H9 (cell line): ENCODE results near the gene FRRS1L. TPM values are rescaled to one million over a fixed set of nuclear protein-coding genes. Genes with fewer than 3 reads are reported as not detected.

Experiments
- DNase-seq: peaks from one replicate; pipeline ENCODE4 v3.0.0-alpha.2; 2017
- H2AFZ ChIP-seq: one replicate; pipeline ENCODE4 v1.6.1; 2013; ENCODE audit warnings: mild to moderate bottlenecking, low read length, control low read depth, moderate library complexity
- H2AK5ac ChIP-seq: 2 replicates; pipeline ENCODE4 v1.6.1; 2013; ENCODE audit warnings: low read length, control low read depth, mixed read lengths; ENCODE audit not compliant: insufficient read length
- H2BK120ac ChIP-seq: one replicate; pipeline ENCODE4 v1.6.1; 2013; ENCODE audit warnings: low read depth, mild to moderate bottlenecking, low read length, control low read depth, inconsistent platforms; ENCODE audit not compliant: poor library complexity, severe bottlenecking
- H2BK12ac ChIP-seq: 2 replicates; pipeline ENCODE4 v1.6.1; 2013; ENCODE audit warnings: low read length, control low read depth, mixed read lengths, low read depth; ENCODE audit not compliant: insufficient read length
- H2BK15ac ChIP-seq: 2 replicates; pipeline ENCODE4 v1.6.1; 2013; ENCODE audit warnings: low read depth, low read length, control low read depth
- H2BK20ac ChIP-seq: one replicate; pipeline ENCODE4 v1.6.1; 2013; ENCODE audit warnings: low read depth, mild to moderate bottlenecking, low read length, control low read depth, inconsistent platforms; ENCODE audit not compliant: poor library complexity, severe bottlenecking
- H2BK5ac ChIP-seq: 2 replicates; pipeline ENCODE4 v1.6.1; 2013; ENCODE audit warnings: low read length, control low read depth, mixed read lengths; ENCODE audit not compliant: insufficient read length
- H3K14ac ChIP-seq: 2 replicates; pipeline ENCODE4 v1.6.1; 2013; ENCODE audit warnings: low read length, control low read depth; ENCODE audit not compliant: insufficient read depth
- H3K18ac ChIP-seq: 2 replicates; pipeline ENCODE4 v1.6.1; 2013; ENCODE audit warnings: low read depth, mild to moderate bottlenecking, mixed read lengths, low read length, control low read depth; ENCODE audit not compliant: insufficient read length
- H3K23ac ChIP-seq: 2 replicates; pipeline ENCODE4 v1.6.1; 2013; ENCODE audit warnings: low read length, control low read depth, mixed read lengths, low read depth; ENCODE audit not compliant: insufficient read length
- H3K23me2 ChIP-seq: 2 replicates; pipeline ENCODE4 v1.6.1; 2013; ENCODE audit warnings: low read depth, mild to moderate bottlenecking, mixed read lengths, low read length, control low read depth; ENCODE audit not compliant: insufficient read length, poor library complexity, severe bottlenecking
- H3K27ac ChIP-seq: 2 replicates; pipeline ENCODE4 v1.5.1; 2013; ENCODE audit warnings: low read length, control low read depth, mixed read lengths, low read depth; ENCODE audit not compliant: insufficient read length
- H3K27me3 ChIP-seq: 2 replicates; pipeline ENCODE4 v1.6.1; 2013; ENCODE audit warnings: low read length, control low read depth, inconsistent platforms; ENCODE audit not compliant: insufficient read depth
- H3K4ac ChIP-seq: 2 replicates; pipeline ENCODE4 v1.6.1; 2013; ENCODE audit warnings: low read depth, mild to moderate bottlenecking, control low read depth, inconsistent platforms, low read length, moderate library complexity
- H3K4me1 ChIP-seq: 2 replicates; pipeline ENCODE4 v1.6.1; 2013; ENCODE audit warnings: low read length, control low read depth, inconsistent platforms; ENCODE audit not compliant: insufficient read depth
- H3K4me2 ChIP-seq: 2 replicates; pipeline ENCODE4 v1.6.1; 2013; ENCODE audit warnings: low read length, control low read depth, mixed read lengths; ENCODE audit not compliant: insufficient read length, insufficient read depth
- H3K56ac ChIP-seq: 2 replicates; pipeline ENCODE4 v1.6.1; 2013; ENCODE audit warnings: low read depth, mild to moderate bottlenecking, mixed read lengths, low read length, control low read depth; ENCODE audit not compliant: insufficient read length
- H3K79me1 ChIP-seq: 2 replicates; pipeline ENCODE4 v1.6.1; 2013; ENCODE audit warnings: low read depth, mild to moderate bottlenecking, moderate library complexity, low read length, control low read depth, inconsistent platforms; ENCODE audit not compliant: insufficient read depth, poor library complexity, severe bottlenecking
- H3K79me2 ChIP-seq: 2 replicates; pipeline ENCODE4 v1.6.1; 2013; ENCODE audit warnings: low read length, control low read depth, inconsistent platforms; ENCODE audit not compliant: insufficient read depth
- H3K9ac ChIP-seq: 2 replicates; pipeline ENCODE4 v1.6.1; 2013; ENCODE audit warnings: low read length, control low read depth, mixed read lengths; ENCODE audit not compliant: insufficient read length; ENCODE audit errors: extremely low read depth
- H3K9me3 ChIP-seq: one replicate; pipeline ENCODE4 v1.6.1; 2013; ENCODE audit warnings: low read depth, low read length, inconsistent platforms; ENCODE audit not compliant: control insufficient read depth
- H3T11ph ChIP-seq: one replicate; pipeline ENCODE4 v1.6.1; 2013; ENCODE audit warnings: mild to moderate bottlenecking, low read length, control low read depth, inconsistent platforms
- H4K20me1 ChIP-seq: one replicate; pipeline ENCODE4 v1.6.1; 2013; ENCODE audit not compliant: control insufficient read depth, insufficient read length, insufficient read depth
- H4K5ac ChIP-seq: 2 replicates; pipeline ENCODE4 v1.6.1; 2013; ENCODE audit warnings: low read depth, mild to moderate bottlenecking, mixed read lengths, low read length, control low read depth; ENCODE audit not compliant: insufficient read length
- H4K8ac ChIP-seq: replicated peaks from 2 replicates; pipeline ENCODE4 v1.6.1; 2013; ENCODE audit warnings: low read length, control low read depth, mixed read lengths, low read depth; ENCODE audit not compliant: insufficient read length
- H4K91ac ChIP-seq: 2 replicates; pipeline ENCODE4 v1.6.1; 2013; ENCODE audit warnings: low read depth, mild to moderate bottlenecking, moderate library complexity, mixed read lengths, low read length, control low read depth; ENCODE audit not compliant: insufficient read length
- H3K27ac Mint-ChIP-seq, 3 experiments: 2 replicates in 2 of 3; 3 replicates in 1 of 3; pipeline ENCODE4 v1.8.0; 2020 to 2021; ENCODE audit warnings: mixed read lengths in 3 of 3, mild to moderate bottlenecking in 1 of 3, moderate library complexity in 1 of 3
- H3K27me3 Mint-ChIP-seq: 2 replicates; pipeline ENCODE4 v1.8.0; 2021; ENCODE audit warnings: low read depth, mild to moderate bottlenecking, moderate library complexity, mixed read lengths
- H3K36me3 Mint-ChIP-seq, 3 experiments: 2 replicates in 2 of 3; 3 replicates in 1 of 3; pipeline ENCODE4 v1.8.0; 2020 to 2021; ENCODE audit warnings: low read depth in 3 of 3, mixed read lengths in 3 of 3; ENCODE audit not compliant: insufficient read depth in 1 of 3
- H3K4me1 Mint-ChIP-seq, 2 experiments: 2 replicates each; pipeline ENCODE4 v1.8.0; 2020; ENCODE audit warnings: mixed read lengths in 2 of 2
- H3K4me3 Mint-ChIP-seq, 2 experiments: 2 replicates in 1 of 2; 3 replicates in 1 of 2; pipeline ENCODE4 v1.8.0; 2020 to 2021; ENCODE audit warnings: mild to moderate bottlenecking in 2 of 2, mixed read lengths in 2 of 2, moderate library complexity in 1 of 2
- H3K9me3 Mint-ChIP-seq, 2 experiments: 2 replicates in 1 of 2; 3 replicates in 1 of 2; pipeline ENCODE4 v1.8.0; 2020; ENCODE audit warnings: mild to moderate bottlenecking in 2 of 2, mixed read lengths in 2 of 2, moderate library complexity in 1 of 2
- WGBS: extraction: QIAGEN DNeasy Blood & Tissue Kit; methylation state at CpG from one replicate; pipeline ENCODE4 v1.1.7; 2013; ENCODE audit warnings: missing lambda C conversion rate, low lambda C conversion rate, mixed read lengths; ENCODE audit not compliant: insufficient read length; ENCODE audit errors: extremely low coverage; 5-methylcytosine and 5-hydroxymethylcytosine counted together
- total RNA-seq: library from RNA; stranded (reverse); gene quantifications from 2 replicates; pipeline ENCODE4 v1.2.1, GENCODE V29; 2021
- TF ChIP-seq, protein P1 (sequence below): fragments of 200-600 bp; sonication (generic); conservative IDR thresholded peaks from 3 replicates; pipeline ENCODE4 v1.8.0; 2021; ENCODE audit warnings: antibody characterized with exemption, mild to moderate bottlenecking

FRRS1L gene
- total RNA-seq, 1 experiment from 2014 or later, result 3.3 TPM

DNA sequence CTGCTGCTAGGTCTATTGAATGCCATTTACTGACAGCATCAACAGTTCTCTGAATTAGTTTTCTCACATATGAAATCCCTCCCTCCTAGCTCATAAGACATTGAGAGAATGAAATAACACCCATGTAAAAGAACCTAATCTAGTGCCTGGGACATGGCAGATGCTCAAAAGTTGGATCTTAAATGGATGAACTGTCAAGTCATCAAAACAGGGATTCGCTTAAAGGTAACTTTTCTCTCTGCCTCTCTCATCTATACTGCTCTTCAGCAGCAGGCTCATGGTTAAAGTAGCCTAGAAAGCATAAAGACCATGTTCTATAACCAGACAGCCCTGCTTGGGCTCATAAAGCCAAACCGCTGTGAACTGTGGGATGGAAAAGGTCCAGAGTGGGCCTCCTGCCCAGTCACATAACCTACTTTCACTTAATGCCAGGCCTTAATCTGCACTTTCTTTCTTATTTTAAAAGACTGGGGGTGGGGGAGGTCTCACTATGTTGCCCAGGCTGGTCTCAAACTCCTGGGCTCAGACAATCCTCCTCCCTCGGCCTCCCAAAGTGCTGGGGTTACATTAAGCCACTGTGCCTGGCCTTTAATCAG, 51.0 kb downstream of the FRRS1L start:
- no CpG with 5 or more reads among the region's 3 CpGs for WGBS
- H2BK20ac ChIP-seq, result no peak overlapping the region
- no peak overlapping the region for H2BK5ac ChIP-seq
- Mint-ChIP-seq H3K27ac (no peak overlapping the region), H3K4me3 (no peak overlapping the region; a peak in 1 of 5 replicates), H3K27me3 (no peaks in the 10 kb centered on the region), H3K36me3 (peaks cover 13 to 15% (median 14%) of the 10 kb centered on the region in 3 experiments; a peak in 6 of 7 replicates), H3K4me1 (peaks cover 38 to 59% of the 10 kb centered on the region in 2 experiments), H3K9me3 (0 out of 5 replicates have a peak, but pooled peaks cover 0 to 3% of the 10 kb centered on the region in 2 experiments)
- DNase-seq, result no peak
- H2BK120ac ChIP-seq, result no peak overlapping the region
- no peak overlapping the region for H3K56ac ChIP-seq
- no peaks in the 10 kb centered on the region for H4K20me1 ChIP-seq
- no peak overlapping the region for H3K9ac ChIP-seq
- no peak overlapping the region for H3K18ac ChIP-seq
- H2AFZ ChIP-seq, result no peak overlapping the region
- no peak overlapping the region for H2BK12ac ChIP-seq
- H4K5ac ChIP-seq, result no peak overlapping the region
- H3K27ac ChIP-seq, result no peak overlapping the region
- no peak overlapping the region for H4K91ac ChIP-seq
- peaks cover 9% of the 10 kb centered on the region for H3K23me2 ChIP-seq
- H3K4ac ChIP-seq, result no peak overlapping the region
- no peaks in the 10 kb centered on the region for H3K9me3 ChIP-seq
- H3T11ph ChIP-seq, result no peak overlapping the region
- TF ChIP-seq, protein P1, sequence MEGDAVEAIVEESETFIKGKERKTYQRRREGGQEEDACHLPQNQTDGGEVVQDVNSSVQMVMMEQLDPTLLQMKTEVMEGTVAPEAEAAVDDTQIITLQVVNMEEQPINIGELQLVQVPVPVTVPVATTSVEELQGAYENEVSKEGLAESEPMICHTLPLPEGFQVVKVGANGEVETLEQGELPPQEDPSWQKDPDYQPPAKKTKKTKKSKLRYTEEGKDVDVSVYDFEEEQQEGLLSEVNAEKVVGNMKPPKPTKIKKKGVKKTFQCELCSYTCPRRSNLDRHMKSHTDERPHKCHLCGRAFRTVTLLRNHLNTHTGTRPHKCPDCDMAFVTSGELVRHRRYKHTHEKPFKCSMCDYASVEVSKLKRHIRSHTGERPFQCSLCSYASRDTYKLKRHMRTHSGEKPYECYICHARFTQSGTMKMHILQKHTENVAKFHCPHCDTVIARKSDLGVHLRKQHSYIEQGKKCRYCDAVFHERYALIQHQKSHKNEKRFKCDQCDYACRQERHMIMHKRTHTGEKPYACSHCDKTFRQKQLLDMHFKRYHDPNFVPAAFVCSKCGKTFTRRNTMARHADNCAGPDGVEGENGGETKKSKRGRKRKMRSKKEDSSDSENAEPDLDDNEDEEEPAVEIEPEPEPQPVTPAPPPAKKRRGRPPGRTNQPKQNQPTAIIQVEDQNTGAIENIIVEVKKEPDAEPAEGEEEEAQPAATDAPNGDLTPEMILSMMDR, result no peak
- peaks cover 7% of the 10 kb centered on the region for H3K4me1 ChIP-seq
- H3K79me1 ChIP-seq, result peaks cover 14% of the 10 kb centered on the region
- no peak overlapping the region for H3K23ac ChIP-seq
- H3K14ac ChIP-seq, result no peak overlapping the region
- no peak overlapping the region for H2BK15ac ChIP-seq
- no peak overlapping the region for H3K4me2 ChIP-seq
- H3K79me2 ChIP-seq, result peaks cover 47% of the 10 kb centered on the region; the same call in 1 of the 2 replicates
- H4K8ac ChIP-seq, result no peak overlapping the region
- H2AK5ac ChIP-seq, result no peak overlapping the region
- H3K27me3 ChIP-seq, result no peaks in the 10 kb centered on the region
